ENCODE measurements around the gene COL12A1. TPM values are rescaled to one million over a fixed set of nuclear protein-coding genes. Genes with fewer than 3 reads are reported as not detected.

Gene COL12A1
- total and polyA plus RNA-seq, 2 experiments from 2014 or later, result 9.2 to 49.0 TPM

DNA sequence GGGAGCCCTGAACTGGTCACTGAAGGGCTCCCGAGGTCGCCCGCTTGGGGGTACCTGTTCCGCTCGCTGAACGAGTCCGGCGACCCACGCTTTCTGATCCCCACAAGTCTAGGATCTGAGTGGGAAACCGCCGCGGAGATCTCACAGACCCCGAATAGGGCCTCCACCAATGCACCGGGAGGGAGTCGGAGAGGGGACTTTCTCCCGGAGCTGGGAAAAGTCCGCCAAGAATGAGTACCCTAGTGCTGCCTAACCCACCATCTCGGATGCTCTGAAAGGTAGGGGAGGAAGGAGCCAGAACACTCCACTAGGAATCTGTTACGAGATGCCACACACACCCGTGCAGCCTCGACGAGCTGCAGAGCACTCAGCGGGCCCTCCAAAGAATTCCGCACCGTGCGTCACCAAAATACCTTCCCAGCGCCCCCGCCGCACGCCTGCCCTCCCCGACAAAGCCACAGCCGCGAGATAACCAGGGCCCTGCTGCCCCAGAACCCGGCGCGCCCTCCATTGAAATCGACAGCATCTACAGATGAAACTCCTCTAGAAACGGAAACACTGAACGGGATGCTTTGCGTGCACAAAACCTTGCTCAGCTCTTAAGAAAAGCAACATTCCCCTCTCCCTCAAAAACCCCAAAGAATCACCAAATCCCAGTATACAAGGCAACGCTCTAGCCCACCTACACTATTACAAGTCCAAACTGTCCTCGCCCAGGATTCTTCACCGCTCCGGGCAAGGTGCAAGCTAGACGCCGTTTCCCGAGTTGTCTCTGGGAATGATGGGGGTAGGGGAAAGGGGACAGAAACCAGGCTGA is 686 bp downstream of the COL12A1 start:
- H3K27ac ChIP-seq, result peak overlapping the region; percentile 66
- peak overlapping the region; percentile 87 for H3K4me2 ChIP-seq
- H3K4me1 ChIP-seq (ENCODE audit: insufficient read depth), result peaks cover 27% of the 10 kb centered on the region
- H3K36me3 ChIP-seq (replicated peaks; ENCODE audit: insufficient read depth, low read depth), result no peaks in the 10 kb centered on the region
- no peaks in the 10 kb centered on the region for H3K9me2 ChIP-seq (replicated peaks; ENCODE audit: insufficient read depth)
- H3K9me3 ChIP-seq (ENCODE audit: low read depth), result no peaks in the 10 kb centered on the region
- TF ChIP-seq EZH2 (IDR thresholded peaks at IDR 0.05; ENCODE audit: borderline replicate concordance), result peak; percentile 30
- no peak for TF ChIP-seq EZH2phosphoT487 (IDR thresholded peaks at IDR 0.05; ENCODE audit: low read depth, severe bottlenecking, unreplicated experiment)
- TF ChIP-seq, protein P1, sequence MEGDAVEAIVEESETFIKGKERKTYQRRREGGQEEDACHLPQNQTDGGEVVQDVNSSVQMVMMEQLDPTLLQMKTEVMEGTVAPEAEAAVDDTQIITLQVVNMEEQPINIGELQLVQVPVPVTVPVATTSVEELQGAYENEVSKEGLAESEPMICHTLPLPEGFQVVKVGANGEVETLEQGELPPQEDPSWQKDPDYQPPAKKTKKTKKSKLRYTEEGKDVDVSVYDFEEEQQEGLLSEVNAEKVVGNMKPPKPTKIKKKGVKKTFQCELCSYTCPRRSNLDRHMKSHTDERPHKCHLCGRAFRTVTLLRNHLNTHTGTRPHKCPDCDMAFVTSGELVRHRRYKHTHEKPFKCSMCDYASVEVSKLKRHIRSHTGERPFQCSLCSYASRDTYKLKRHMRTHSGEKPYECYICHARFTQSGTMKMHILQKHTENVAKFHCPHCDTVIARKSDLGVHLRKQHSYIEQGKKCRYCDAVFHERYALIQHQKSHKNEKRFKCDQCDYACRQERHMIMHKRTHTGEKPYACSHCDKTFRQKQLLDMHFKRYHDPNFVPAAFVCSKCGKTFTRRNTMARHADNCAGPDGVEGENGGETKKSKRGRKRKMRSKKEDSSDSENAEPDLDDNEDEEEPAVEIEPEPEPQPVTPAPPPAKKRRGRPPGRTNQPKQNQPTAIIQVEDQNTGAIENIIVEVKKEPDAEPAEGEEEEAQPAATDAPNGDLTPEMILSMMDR (IDR thresholded peaks at IDR 0.05; ENCODE audit: poor library complexity), result no peak
- no peaks in the 10 kb centered on the region for H3K79me2 ChIP-seq
- WGBS (ENCODE audit: low lambda C conversion rate, missing lambda C conversion rate), result 2% methylated on average over 46 of the region's 47 CpGs
- H3K27me3 ChIP-seq, result peaks cover 69% of the 10 kb centered on the region
- H3K4me3 ChIP-seq, result peak overlapping the region; percentile 27
- no peaks in the 10 kb centered on the region for H4K20me1 ChIP-seq (ENCODE audit: insufficient read depth, poor library complexity, severe bottlenecking)
- DNase-seq (ENCODE audit: low spot score), result peak; percentile 55
- peak overlapping the region; percentile 46 for H2AFZ ChIP-seq

DNA sequence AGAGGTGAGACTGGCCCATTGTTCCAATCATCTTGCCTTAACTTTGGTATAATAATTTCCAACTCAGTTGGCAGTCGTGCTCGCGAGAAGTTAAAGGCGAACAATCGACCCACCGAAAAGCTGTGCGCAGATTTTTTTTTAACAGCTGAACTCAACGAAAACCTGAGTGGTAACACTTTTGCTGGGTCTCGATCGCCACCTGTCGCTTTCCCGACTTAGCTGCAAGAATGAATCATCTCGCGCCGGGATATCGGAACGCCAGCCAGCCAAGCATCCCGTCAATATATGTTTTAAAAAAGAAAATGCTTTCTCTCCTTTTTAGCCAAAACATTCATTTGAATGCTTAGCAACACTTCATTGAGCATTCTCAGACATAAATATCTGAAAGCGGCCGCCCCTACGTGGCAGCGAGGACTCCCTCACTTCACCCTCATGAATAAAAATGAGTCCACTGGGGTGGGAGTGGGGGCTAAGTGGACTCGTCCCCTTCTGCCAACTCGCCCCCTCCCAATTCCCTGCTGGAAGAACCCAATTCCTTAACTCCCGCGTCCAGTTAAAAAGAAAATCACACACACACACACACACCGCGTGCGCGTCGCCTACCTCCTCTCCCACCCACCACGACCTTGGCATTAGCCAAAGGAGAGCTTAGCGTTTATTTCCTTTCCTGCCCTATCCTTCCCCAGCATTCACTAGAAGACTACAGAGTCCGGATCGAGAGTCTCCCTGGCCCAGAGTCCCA is 1.5 kb downstream of the COL12A1 start:
- Histone ChIP-seq H3K27ac (peak overlapping the region; percentile 66), H3K79me2 (no peaks in the 10 kb centered on the region), H3K4me2 (peak overlapping the region; percentile 87), H4K20me1 (ENCODE audit: insufficient read depth, poor library complexity, severe bottlenecking) (no peaks in the 10 kb centered on the region), H3K4me3 (peak overlapping the region; percentile 27), H3K27me3 (peaks cover 69% of the 10 kb centered on the region), H3K4me1 (ENCODE audit: insufficient read depth) (peaks cover 27% of the 10 kb centered on the region), H3K9me2 (replicated peaks; ENCODE audit: insufficient read depth) (no peaks in the 10 kb centered on the region), H3K9me3 (ENCODE audit: low read depth) (no peaks in the 10 kb centered on the region), H3K36me3 (replicated peaks; ENCODE audit: insufficient read depth, low read depth) (no peaks in the 10 kb centered on the region), H2AFZ (peak overlapping the region; percentile 46)
- DNase-seq (ENCODE audit: low spot score), result peak; percentile 89
- WGBS (ENCODE audit: low lambda C conversion rate, missing lambda C conversion rate), result 2% methylated on average over 35 of the region's 35 CpGs
- TF ChIP-seq EZH2phosphoT487 (IDR thresholded peaks at IDR 0.05; ENCODE audit: low read depth, severe bottlenecking, unreplicated experiment), result no peak
- TF ChIP-seq, protein P1 (IDR thresholded peaks at IDR 0.05; ENCODE audit: poor library complexity), result peak; percentile 89
- no peak for TF ChIP-seq EZH2 (IDR thresholded peaks at IDR 0.05; ENCODE audit: borderline replicate concordance)

DNA sequence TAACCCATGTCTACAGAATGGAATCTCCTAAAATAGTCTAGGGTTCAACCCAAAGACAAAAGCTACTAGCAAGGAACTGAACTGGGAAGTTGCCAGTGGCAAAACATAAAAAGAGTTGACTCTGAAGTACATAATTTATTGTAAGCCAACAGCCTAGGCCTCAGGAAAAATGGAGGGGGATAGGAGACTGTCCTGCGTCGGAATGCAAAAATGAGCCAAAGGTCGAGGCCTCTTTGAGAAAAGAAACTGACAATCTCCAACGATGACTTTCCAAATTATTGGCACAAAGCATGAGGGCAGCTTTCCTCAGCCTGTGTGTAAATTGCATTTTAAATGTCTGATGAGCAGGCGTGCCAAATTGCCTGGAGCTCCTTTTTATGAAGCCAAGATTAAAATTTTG is 2.1 kb downstream of the COL12A1 start:
- TF ChIP-seq EZH2phosphoT487 (IDR thresholded peaks at IDR 0.05; ENCODE audit: low read depth, severe bottlenecking, unreplicated experiment) (no peak), EZH2 (IDR thresholded peaks at IDR 0.05; ENCODE audit: borderline replicate concordance) (no peak)
- TF ChIP-seq, protein P1 (IDR thresholded peaks at IDR 0.05; ENCODE audit: poor library complexity), result no peak
- H3K27me3 ChIP-seq, result peaks cover 69% of the 10 kb centered on the region
- H3K79me2 ChIP-seq, result no peaks in the 10 kb centered on the region
- no peak for DNase-seq (ENCODE audit: low spot score)
- no peak overlapping the region for H3K4me3 ChIP-seq
- H3K36me3 ChIP-seq (replicated peaks; ENCODE audit: insufficient read depth, low read depth), result no peaks in the 10 kb centered on the region
- H2AFZ ChIP-seq, result no peak overlapping the region
- 51% methylated on average over 5 of the region's 5 CpGs for WGBS (ENCODE audit: low lambda C conversion rate, missing lambda C conversion rate)
- H4K20me1 ChIP-seq (ENCODE audit: insufficient read depth, poor library complexity, severe bottlenecking), result no peaks in the 10 kb centered on the region
- no peaks in the 10 kb centered on the region for H3K9me2 ChIP-seq (replicated peaks; ENCODE audit: insufficient read depth)
- peaks cover 27% of the 10 kb centered on the region for H3K4me1 ChIP-seq (ENCODE audit: insufficient read depth)
- peak overlapping the region; percentile 87 for H3K4me2 ChIP-seq
- H3K9me3 ChIP-seq (ENCODE audit: low read depth), result no peaks in the 10 kb centered on the region
- no peak overlapping the region for H3K27ac ChIP-seq
